DND-41 (cell line): ENCODE measurements around the gene PLCB4.
A peak's percentile ranks its signal among the peaks of the same experiment; 100 is the strongest.
"Not testable (repeated sequence)": the region's sequence is repeated elsewhere in the genome, so short reads cannot be mapped to it uniquely, and the experiment has no call there.

ENCODE experiments used
- ATAC-seq: fragments of 200-7000 bp; cut with Tn5 transposase; 3 replicates; pipeline ENCODE4 v1.9.1; 2021; ENCODE audit warnings: low read depth; ENCODE audit not compliant: insufficient read depth
- DNase-seq: peaks from one replicate; pipeline ENCODE4 v3.0.0-alpha.2; 2020
- H2AFZ ChIP-seq: 2 replicates; pipeline ENCODE4 v1.6.0; 2012; ENCODE audit warnings: low read depth, low read length
- H3K27ac ChIP-seq: 2 replicates; pipeline ENCODE4 v1.5.1; 2012; ENCODE audit warnings: low read length, inconsistent platforms
- H3K27me3 ChIP-seq: fragments of 200-600 bp; sonication (generic); 2 replicates; pipeline ENCODE4 v1.6.0; 2012; ENCODE audit warnings: low read length, mild to moderate bottlenecking, inconsistent platforms; ENCODE audit not compliant: insufficient read depth, poor library complexity
- H3K36me3 ChIP-seq: 2 replicates; pipeline ENCODE4 v1.5.1; 2012; ENCODE audit warnings: low read length, inconsistent platforms; ENCODE audit not compliant: insufficient read depth
- H3K4me1 ChIP-seq: 2 replicates; pipeline ENCODE4 v1.5.1; 2012; ENCODE audit warnings: mild to moderate bottlenecking, low read length; ENCODE audit not compliant: insufficient read depth
- H3K4me2 ChIP-seq: 2 replicates; pipeline ENCODE4 v1.6.0; 2012; ENCODE audit warnings: mild to moderate bottlenecking, moderate library complexity, low read length, inconsistent platforms; ENCODE audit not compliant: insufficient read depth
- H3K4me3 ChIP-seq, 2 experiments: fragments of 200-600 bp in 1 of 2; shearing (Covaris generic) in 1 of 2; 2 replicates each; pipeline ENCODE4 v1.5.1; 2012 to 2016; ENCODE audit warnings: inconsistent platforms in 2 of 2, low read length in 2 of 2, mild to moderate bottlenecking in 2 of 2, low read depth in 1 of 2, moderate library complexity in 1 of 2
- H3K79me2 ChIP-seq: 2 replicates; pipeline ENCODE4 v1.6.0; 2012; ENCODE audit warnings: low read length, inconsistent platforms; ENCODE audit not compliant: insufficient read depth
- H3K9ac ChIP-seq: 2 replicates; pipeline ENCODE4 v1.6.0; 2012; ENCODE audit warnings: low read depth, mild to moderate bottlenecking, inconsistent platforms, low read length, moderate library complexity
- H3K9me3 ChIP-seq: 2 replicates; pipeline ENCODE4 v1.5.1; 2012; ENCODE audit warnings: low read length, moderate library complexity, mild to moderate bottlenecking, inconsistent platforms; ENCODE audit not compliant: insufficient read depth, severe bottlenecking
- H4K20me1 ChIP-seq: 2 replicates; pipeline ENCODE4 v1.6.0; 2012; ENCODE audit warnings: low read length; ENCODE audit not compliant: insufficient read depth
- EZH2 ChIP-seq: IDR thresholded peaks from 3 replicates; pipeline ENCODE4 v1.6.1; 2012; ENCODE audit warnings: borderline replicate concordance, low read depth, mild to moderate bottlenecking, moderate library complexity, low read length, inconsistent platforms; ENCODE audit not compliant: severe bottlenecking
- TF ChIP-seq, protein P1 (sequence below): IDR thresholded peaks from 2 replicates; pipeline ENCODE4 v1.5.1; 2012; ENCODE audit warnings: borderline replicate concordance, low read length, moderate library complexity, mild to moderate bottlenecking; ENCODE audit not compliant: poor library complexity, severe bottlenecking; ENCODE audit errors: extremely low read depth

The PLCB4 gene

DNA sequence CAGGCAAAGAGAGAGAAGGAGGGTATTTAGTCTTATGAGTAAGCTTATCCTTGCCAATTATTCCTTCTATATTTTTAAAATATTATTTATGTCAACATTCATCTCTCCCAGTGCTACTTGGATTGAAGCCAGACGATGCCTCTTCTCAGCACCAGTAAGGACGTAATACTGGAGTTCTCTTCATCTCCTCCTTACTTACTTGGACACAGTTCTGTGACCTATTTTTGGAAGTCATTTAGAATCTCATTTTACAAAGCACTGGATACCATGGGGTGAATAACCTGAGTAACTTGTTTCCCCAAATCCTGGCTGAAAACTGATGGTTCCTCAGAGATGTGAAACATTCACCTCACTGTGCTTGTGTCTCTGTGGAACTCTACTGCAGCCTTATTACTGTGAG is 308.1 kb downstream of the PLCB4 start:
- Histone ChIP-seq H3K27ac (no peak overlapping the region), H3K27me3 (no peaks in the 10 kb centered on the region), H3K9ac (no peak overlapping the region), H2AFZ (no peak overlapping the region), H3K36me3 (no peaks in the 10 kb centered on the region), H3K9me3 (no peaks in the 10 kb centered on the region), H3K4me3 (no peak overlapping the region), H4K20me1 (no peaks in the 10 kb centered on the region), H3K4me1 (no peaks in the 10 kb centered on the region), H3K4me2 (no peak overlapping the region), H3K79me2 (no peaks in the 10 kb centered on the region)
- ATAC-seq (no peak), DNase-seq (no peak)
- TF ChIP-seq, protein P1, sequence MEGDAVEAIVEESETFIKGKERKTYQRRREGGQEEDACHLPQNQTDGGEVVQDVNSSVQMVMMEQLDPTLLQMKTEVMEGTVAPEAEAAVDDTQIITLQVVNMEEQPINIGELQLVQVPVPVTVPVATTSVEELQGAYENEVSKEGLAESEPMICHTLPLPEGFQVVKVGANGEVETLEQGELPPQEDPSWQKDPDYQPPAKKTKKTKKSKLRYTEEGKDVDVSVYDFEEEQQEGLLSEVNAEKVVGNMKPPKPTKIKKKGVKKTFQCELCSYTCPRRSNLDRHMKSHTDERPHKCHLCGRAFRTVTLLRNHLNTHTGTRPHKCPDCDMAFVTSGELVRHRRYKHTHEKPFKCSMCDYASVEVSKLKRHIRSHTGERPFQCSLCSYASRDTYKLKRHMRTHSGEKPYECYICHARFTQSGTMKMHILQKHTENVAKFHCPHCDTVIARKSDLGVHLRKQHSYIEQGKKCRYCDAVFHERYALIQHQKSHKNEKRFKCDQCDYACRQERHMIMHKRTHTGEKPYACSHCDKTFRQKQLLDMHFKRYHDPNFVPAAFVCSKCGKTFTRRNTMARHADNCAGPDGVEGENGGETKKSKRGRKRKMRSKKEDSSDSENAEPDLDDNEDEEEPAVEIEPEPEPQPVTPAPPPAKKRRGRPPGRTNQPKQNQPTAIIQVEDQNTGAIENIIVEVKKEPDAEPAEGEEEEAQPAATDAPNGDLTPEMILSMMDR: no peak
- TF ChIP-seq EZH2: no peak

DNA sequence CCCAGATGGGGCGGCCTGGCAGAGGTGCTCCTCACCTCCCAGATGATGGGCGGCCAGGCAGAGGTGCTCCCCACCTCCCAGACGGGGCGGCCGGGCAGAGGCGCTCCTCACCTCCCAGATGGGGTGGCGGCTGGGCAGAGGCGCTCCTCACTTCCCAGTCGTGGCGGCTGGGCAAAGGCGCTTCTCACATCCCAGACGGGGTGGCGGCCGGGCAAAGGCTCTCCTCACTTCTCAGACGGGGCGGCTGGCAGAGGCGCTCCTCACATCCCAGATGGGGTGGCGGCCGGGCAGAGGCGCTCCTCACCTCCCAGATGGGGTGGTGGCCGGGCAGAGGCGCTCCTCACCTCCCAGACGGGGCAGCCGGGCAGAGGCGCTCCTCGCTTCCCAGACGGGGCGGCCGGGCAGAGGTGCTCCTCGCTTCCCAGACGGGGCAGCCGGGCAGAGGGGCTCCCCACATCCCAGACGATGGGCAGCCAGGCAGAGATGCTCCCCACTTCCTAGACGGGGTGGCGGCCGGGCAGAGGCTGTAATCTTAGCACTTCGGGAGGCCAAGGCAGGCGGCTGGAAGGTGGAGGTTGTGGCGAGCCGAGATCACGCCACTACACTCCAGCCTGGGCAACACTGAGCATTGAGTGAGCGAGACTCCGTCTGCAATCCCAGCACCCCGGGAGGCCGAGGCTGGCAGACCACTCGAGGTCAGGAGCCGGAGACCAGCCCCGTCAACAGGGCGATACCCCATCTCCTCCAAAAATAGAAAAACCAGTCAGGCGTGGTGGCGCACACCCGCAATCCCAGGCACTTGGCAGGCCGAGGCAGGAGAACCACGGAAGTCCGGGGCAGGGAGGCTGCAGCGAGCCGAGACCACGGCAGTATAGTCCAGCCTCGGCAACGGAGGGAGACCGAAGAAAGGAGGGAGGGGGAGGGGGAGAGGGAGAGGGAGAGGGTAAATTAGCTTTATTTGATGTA is 316.7 kb downstream of the PLCB4 start:
- DNase-seq: peak; percentile 6

DNA sequence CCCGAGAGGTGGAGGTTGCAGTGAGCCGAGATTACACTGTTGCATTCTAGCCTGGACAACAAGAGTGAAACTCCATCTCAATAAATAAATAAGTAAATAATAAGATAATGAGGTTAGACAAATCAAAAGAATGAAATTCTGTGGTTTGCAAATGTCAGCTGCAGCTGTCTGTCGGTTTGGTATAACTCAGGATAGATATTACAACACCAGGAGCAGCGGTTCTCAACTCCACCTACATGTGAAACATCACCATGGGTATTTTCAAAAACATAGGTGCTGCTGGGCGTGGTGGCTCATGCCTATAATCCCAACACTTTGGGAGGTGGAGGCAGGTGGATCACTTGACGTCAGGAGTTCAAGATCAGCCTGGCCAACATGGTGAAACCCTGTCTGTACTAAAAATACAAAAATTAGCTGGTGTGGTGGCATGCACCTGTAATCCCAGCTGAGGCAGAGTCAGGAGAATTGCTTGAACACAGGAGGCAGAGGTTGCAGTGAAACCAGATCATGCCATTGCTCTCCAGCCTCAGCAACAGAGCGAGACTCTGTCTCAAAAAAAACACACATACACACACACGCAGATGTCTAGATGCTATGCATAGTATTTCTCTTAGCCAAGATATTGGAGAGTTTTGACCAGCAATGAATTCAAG is 319.4 kb downstream of the PLCB4 start:
- Histone ChIP-seq H3K79me2 (no peaks in the 10 kb centered on the region), H3K27ac (no peak overlapping the region), H3K9ac (no peak overlapping the region), H3K27me3 (no peaks in the 10 kb centered on the region), H4K20me1 (0 out of 2 replicates have a peak, but pooled peaks cover 2% of the 10 kb centered on the region), H3K4me2 (no peak overlapping the region), H3K4me3 (no peak overlapping the region), H3K36me3 (no peaks in the 10 kb centered on the region), H3K9me3 (peaks cover 9% of the 10 kb centered on the region), H2AFZ (no peak overlapping the region), H3K4me1 (peaks cover 12% of the 10 kb centered on the region; the same call in 1 of the 2 replicates)
- DNase-seq: no peak
- ATAC-seq: no peak
- TF ChIP-seq EZH2: no peak
- TF ChIP-seq, protein P1: no peak

More for the DNA sequence above, 316.7 kb downstream of the PLCB4 start:
- H3K9ac ChIP-seq, H3K79me2 ChIP-seq, H3K27ac ChIP-seq, H3K9me3 ChIP-seq, H3K4me1 ChIP-seq, H2AFZ ChIP-seq, H4K20me1 ChIP-seq, ATAC-seq, H3K27me3 ChIP-seq, H3K4me3 ChIP-seq, H3K4me2 ChIP-seq, H3K36me3 ChIP-seq: not testable (repeated sequence)

DNA sequence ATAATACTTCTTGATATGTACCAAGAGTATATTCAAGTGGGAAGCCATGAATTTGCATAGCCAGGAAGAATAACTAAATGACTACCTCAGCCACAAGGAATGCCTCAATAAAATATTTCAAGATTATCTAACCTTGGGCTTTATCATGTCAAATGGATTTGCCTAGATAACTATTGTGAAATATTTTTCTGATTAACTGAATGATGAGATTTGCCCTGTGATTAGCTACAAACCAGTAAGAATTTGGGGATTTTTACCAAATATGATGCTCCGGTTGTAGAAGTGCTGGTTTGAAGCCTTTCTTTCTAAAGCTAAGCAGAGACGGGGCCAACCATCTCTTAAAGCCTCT is 319.9 kb downstream of the PLCB4 start:
- no peak overlapping the region for H2AFZ ChIP-seq
- peaks cover 9% of the 10 kb centered on the region for H3K9me3 ChIP-seq
- no peak overlapping the region for H3K4me2 ChIP-seq
- H4K20me1 ChIP-seq: 0 out of 2 replicates have a peak, but pooled peaks cover 2% of the 10 kb centered on the region
- ATAC-seq (no peak), DNase-seq (no peak)
- no peaks in the 10 kb centered on the region for H3K79me2 ChIP-seq
- H3K27ac ChIP-seq: no peak overlapping the region
- peaks cover 12% of the 10 kb centered on the region; the same call in 1 of the 2 replicates for H3K4me1 ChIP-seq
- TF ChIP-seq EZH2: no peak
- TF ChIP-seq, protein P1: no peak
- H3K9ac ChIP-seq: no peak overlapping the region
- no peak overlapping the region for H3K4me3 ChIP-seq
- H3K27me3 ChIP-seq: no peaks in the 10 kb centered on the region
- no peaks in the 10 kb centered on the region for H3K36me3 ChIP-seq
